Lung (tissue), 12 donors: ENCODE results near the gene MRPS14. TPM values are rescaled to one million over a fixed set of nuclear protein-coding genes. Genes with fewer than 3 reads are reported as not detected.

ENCODE experiments used
- ATAC-seq: fragments of 200-7000 bp; cut with Tn5 transposase; one replicate; pipeline ENCODE4 v1.9.1; 2020; ENCODE audit warnings: moderate number of reproducible peaks; ENCODE audit not compliant: insufficient read depth, low FRiP score
- DNase-seq, 3 donors: peaks; one replicate each; pipeline ENCODE4 v3.0.0-alpha.2; 2013 to 2017
- H3K27ac ChIP-seq, 2 donors: one replicate each; pipeline ENCODE4 v1.5.1; 2013; ENCODE audit warnings: mild to moderate bottlenecking in 2 of 2, moderate library complexity in 2 of 2, control low read depth in 1 of 2, inconsistent platforms in 1 of 2, low read depth in 1 of 2, low read length in 1 of 2
- H3K27me3 ChIP-seq, 3 donors: one replicate each; pipeline ENCODE4 v1.5.1; 2013; ENCODE audit warnings: low read length in 2 of 3; ENCODE audit not compliant: control insufficient read depth in 3 of 3, insufficient read depth in 3 of 3
- H3K36me3 ChIP-seq, 4 donors: one replicate each; pipeline ENCODE4 v1.5.1; 2013; ENCODE audit warnings: low read length in 4 of 4, mild to moderate bottlenecking in 1 of 4, moderate library complexity in 1 of 4; ENCODE audit not compliant: control insufficient read depth in 4 of 4, insufficient read depth in 4 of 4
- H3K4me1 ChIP-seq, 5 donors: one replicate each; pipeline ENCODE4 v1.5.1; 2013; ENCODE audit warnings: low read length in 5 of 5, mild to moderate bottlenecking in 2 of 5, moderate library complexity in 1 of 5; ENCODE audit not compliant: control insufficient read depth in 5 of 5, insufficient read depth in 5 of 5
- H3K4me3 ChIP-seq: one replicate; pipeline ENCODE4 v1.5.1; 2013; ENCODE audit warnings: mild to moderate bottlenecking, control low read depth, moderate library complexity
- H3K9ac ChIP-seq, 2 donors: one replicate each; pipeline ENCODE4 v1.5.1; 2013; ENCODE audit warnings: low read length in 2 of 2, control low read depth in 1 of 2; ENCODE audit not compliant: insufficient read depth in 1 of 2
- H3K9me3 ChIP-seq, 4 donors: one replicate each; pipeline ENCODE4 v1.5.1; 2013; ENCODE audit warnings: low read length in 3 of 4, mild to moderate bottlenecking in 1 of 4, moderate library complexity in 1 of 4; ENCODE audit not compliant: control insufficient read depth in 4 of 4, insufficient read depth in 3 of 4
- WGBS, 2 donors: extraction: QIAGEN DNeasy Blood & Tissue Kit; methylation state at CpG; one replicate each; pipeline ENCODE4 v1.1.7; 2013; 5-methylcytosine and 5-hydroxymethylcytosine counted together
- polyA plus RNA-seq, 2 donors: library from polyadenylated mRNA; stranded (reverse); fragments of 200-250 nt; gene quantifications; one replicate each; pipeline ENCODE4 v1.2.1, GENCODE V29; 2013
- total RNA-seq, 2 donors: library from RNA; depleted of rRNA in 1 of 2; stranded (reverse); fragments of >200 nt in 1 of 2; gene quantifications; one replicate each; pipeline ENCODE4 v1.2.1, GENCODE V29; 2014 to 2021
- TF ChIP-seq, protein P1 (sequence below): IDR thresholded peaks from 2 replicates; pipeline ENCODE4 v1.5.1; 2012; ENCODE audit warnings: mild to moderate bottlenecking; ENCODE audit errors: control extremely low read depth, extremely low read depth
- donor health status: control.
- donor health status: control.
- donor health status: Bipolar disorder and iron deficiency.
- donor health status: healthy.
- donor health status: DM: yes; HTN: yes; CAD: no.

MRPS14 gene
- total and polyA plus RNA-seq, 4 donors, result 13.4 to 39.7 (median 23.5) TPM

DNA sequence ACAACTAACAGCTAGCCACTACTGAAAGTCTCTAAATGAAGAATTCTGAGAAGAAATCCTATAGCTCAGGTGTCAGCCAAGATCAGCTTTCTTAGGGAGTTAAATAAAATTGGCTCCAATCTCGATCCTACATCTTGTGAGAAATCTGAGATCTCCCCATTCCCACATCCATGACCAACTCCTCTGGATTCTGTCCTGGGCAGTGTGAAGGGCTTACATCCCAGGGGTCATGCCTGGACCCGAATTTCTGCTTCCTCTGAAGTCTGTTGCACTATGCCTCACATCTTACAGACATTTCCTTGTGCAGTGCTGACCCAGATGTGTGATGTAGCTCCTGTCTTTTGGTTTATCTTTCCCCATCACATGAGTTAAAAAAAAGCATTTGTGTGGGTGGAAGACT, 39.6 kb upstream of the MRPS14 start:
- no peak overlapping the region for H3K9ac ChIP-seq
- no peak for ATAC-seq
- TF ChIP-seq, protein P1, sequence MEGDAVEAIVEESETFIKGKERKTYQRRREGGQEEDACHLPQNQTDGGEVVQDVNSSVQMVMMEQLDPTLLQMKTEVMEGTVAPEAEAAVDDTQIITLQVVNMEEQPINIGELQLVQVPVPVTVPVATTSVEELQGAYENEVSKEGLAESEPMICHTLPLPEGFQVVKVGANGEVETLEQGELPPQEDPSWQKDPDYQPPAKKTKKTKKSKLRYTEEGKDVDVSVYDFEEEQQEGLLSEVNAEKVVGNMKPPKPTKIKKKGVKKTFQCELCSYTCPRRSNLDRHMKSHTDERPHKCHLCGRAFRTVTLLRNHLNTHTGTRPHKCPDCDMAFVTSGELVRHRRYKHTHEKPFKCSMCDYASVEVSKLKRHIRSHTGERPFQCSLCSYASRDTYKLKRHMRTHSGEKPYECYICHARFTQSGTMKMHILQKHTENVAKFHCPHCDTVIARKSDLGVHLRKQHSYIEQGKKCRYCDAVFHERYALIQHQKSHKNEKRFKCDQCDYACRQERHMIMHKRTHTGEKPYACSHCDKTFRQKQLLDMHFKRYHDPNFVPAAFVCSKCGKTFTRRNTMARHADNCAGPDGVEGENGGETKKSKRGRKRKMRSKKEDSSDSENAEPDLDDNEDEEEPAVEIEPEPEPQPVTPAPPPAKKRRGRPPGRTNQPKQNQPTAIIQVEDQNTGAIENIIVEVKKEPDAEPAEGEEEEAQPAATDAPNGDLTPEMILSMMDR, result no peak
- no peaks in the 10 kb centered on the region for H3K27me3 ChIP-seq
- no peaks in the 10 kb centered on the region for H3K4me1 ChIP-seq
- no peak for DNase-seq
- 78 to 85% methylated on average over 2 of the region's 2 CpGs for WGBS, 2 donors
- H3K27ac ChIP-seq, result no peak overlapping the region
- no peak overlapping the region for H3K4me3 ChIP-seq
- no peaks in the 10 kb centered on the region for H3K9me3 ChIP-seq
- H3K36me3 ChIP-seq, result no peaks in the 10 kb centered on the region

GRCh38 chr1:175062339-175062738, 39.1 kb upstream of the MRPS14 start:
- H3K4me1 ChIP-seq, result no peaks in the 10 kb centered on the region
- TF ChIP-seq, protein P1, result no peak
- WGBS, 2 donors, result 80 to 87% methylated on average over 1 of the region's 1 CpG
- DNase-seq, result no peak
- no peaks in the 10 kb centered on the region for H3K9me3 ChIP-seq
- no peaks in the 10 kb centered on the region for H3K36me3 ChIP-seq
- H3K27ac ChIP-seq, result no peak overlapping the region
- no peak overlapping the region for H3K9ac ChIP-seq
- no peaks in the 10 kb centered on the region for H3K27me3 ChIP-seq
- H3K4me3 ChIP-seq, result no peak overlapping the region
- no peak for ATAC-seq

DNA sequence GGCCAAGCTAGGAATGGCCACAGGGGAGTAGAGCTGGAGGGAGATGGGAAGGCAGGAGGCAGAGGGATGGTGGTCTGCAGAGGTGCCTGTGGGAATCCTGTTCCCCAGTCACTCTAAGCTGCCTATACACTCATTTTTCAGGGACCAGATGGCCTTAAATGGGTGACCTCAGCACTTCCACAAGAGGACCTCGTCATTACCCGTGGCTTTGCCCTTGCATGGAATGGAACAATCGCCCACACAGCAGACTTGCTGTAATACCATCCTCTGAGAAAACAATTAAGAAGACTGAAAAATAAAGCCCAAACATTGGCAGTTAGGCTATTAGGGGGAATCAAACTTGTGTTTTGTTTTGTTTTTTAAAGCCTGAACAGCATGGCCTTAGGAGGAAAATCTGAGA, 31.5 kb upstream of the MRPS14 start:
- WGBS, 2 donors, result 84 to 88% methylated on average over 3 of the region's 3 CpGs
- no peak for DNase-seq
- Histone ChIP-seq H3K4me1 (no peaks in the 10 kb centered on the region), H3K27me3 (no peaks in the 10 kb centered on the region), H3K27ac (no peak overlapping the region), H3K4me3 (no peak overlapping the region), H3K9me3 (peaks cover 0 to 2% (median 0%) of the 10 kb centered on the region in 4 donors), H3K36me3 (no peaks in the 10 kb centered on the region), H3K9ac (no peak overlapping the region)
- TF ChIP-seq, protein P1, result no peak
- no peak for ATAC-seq

DNA sequence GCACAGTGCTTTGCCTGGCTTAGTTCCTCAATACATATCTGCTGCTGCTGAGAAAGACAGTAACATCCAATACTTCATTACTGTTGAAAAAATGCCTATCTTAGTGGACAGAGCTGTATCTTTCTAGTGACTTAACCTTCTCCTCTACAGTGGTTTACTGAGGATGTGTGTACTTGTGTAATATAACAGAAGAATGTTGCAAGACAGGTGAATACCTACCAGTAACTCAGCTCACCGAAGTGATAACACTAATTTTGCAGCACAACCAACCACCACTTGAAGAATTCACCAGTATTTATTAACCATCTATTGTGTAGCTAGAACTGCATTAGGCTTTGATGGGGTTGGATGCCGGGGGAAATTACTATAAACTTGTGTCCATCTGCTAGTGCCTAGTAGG, 27.8 kb upstream of the MRPS14 start:
- Histone ChIP-seq H3K9ac (no peak overlapping the region), H3K4me3 (no peak overlapping the region), H3K4me1 (no peaks in the 10 kb centered on the region), H3K9me3 (peaks cover 0 to 2% (median 0%) of the 10 kb centered on the region in 4 donors), H3K36me3 (no peaks in the 10 kb centered on the region), H3K27ac (no peak overlapping the region), H3K27me3 (no peaks in the 10 kb centered on the region)
- TF ChIP-seq, protein P1, result no peak
- ATAC-seq (no peak), DNase-seq (no peak)
- 85 to 88% methylated on average over 2 of the region's 2 CpGs for WGBS, 2 donors
